SK-N-SH (cell line): ENCODE measurements around the gene TMEM50B. TPM values are rescaled to one million over a fixed set of nuclear protein-coding genes. Genes with fewer than 3 reads are reported as not detected.

Source experiments
- CTCF ChIA-PET: fragments of 300-600, 350-600 bp; formaldehyde crosslinking; extraction: SDS; loops from one replicate; lab custom pipeline; 2021; lab: Yijun Ruan, JAX
- POLR2A ChIA-PET: fragments of 350-600 bp; sonication (Branson Sonifier 250); formaldehyde crosslinking; extraction: SDS; loops from one replicate; lab custom pipeline; 2020; ENCODE audit warnings: antibody characterized with exemption, inconsistent platforms; lab: Yijun Ruan, JAX
- DNase-seq: peaks from one replicate; pipeline ENCODE4 v3.0.0; 2012
- H2AFZ ChIP-seq: fragments of 200-600 bp; sonication (generic); 2 replicates; pipeline ENCODE4 v1.8.1; 2016; ENCODE audit warnings: antibody characterized with exemption, mild to moderate bottlenecking, low read depth
- H3F3A ChIP-seq: fragments of 200-600 bp; sonication (generic); replicated peaks from 2 replicates; pipeline ENCODE3; 2016; ENCODE audit warnings: antibody characterized with exemption, mild to moderate bottlenecking; ENCODE audit not compliant: insufficient read depth
- H3K27ac ChIP-seq, 2 experiments: fragments of 200-500 bp in 1 of 2; fragments of 200-600 bp in 1 of 2; sonication (Bioruptor generic) in 1 of 2; sonication (generic), shearing (Covaris generic) in 1 of 2; 2 replicates each; pipeline versions ENCODE4 v1.5.1 to v1.6.1; 2014 to 2016; ENCODE audit warnings: low read depth in 2 of 2, inconsistent platforms in 1 of 2, low read length in 1 of 2, mild to moderate bottlenecking in 1 of 2, mixed read lengths in 1 of 2
- H3K27me3 ChIP-seq: fragments of 200-600 bp; sonication (generic), shearing (Covaris generic); 2 replicates; pipeline ENCODE4 v1.6.1; 2016; ENCODE audit warnings: mixed run types; ENCODE audit not compliant: insufficient read depth
- H3K36me3 ChIP-seq, 2 experiments: fragments of 200-500 bp in 1 of 2; fragments of 200-600 bp in 1 of 2; sonication (Bioruptor generic) in 1 of 2; sonication (generic) in 1 of 2; replicated peaks in 1 of 2; 2 replicates each; pipeline versions ENCODE3 to v1.5.1; 2014 to 2016; ENCODE audit warnings: low read length in 1 of 2, mild to moderate bottlenecking in 1 of 2; ENCODE audit not compliant: insufficient read depth in 2 of 2, control insufficient read depth in 1 of 2
- H3K4me1 ChIP-seq, 2 experiments: fragments of 200-500 bp in 1 of 2; fragments of 200-600 bp in 1 of 2; sonication (Bioruptor generic) in 1 of 2; sonication (generic), shearing (Covaris generic) in 1 of 2; 2 replicates each; pipeline versions ENCODE4 v1.5.1 to v1.6.1; 2014 to 2016; ENCODE audit warnings: low read depth in 1 of 2, low read length in 1 of 2, mixed run types in 1 of 2; ENCODE audit not compliant: insufficient read depth in 2 of 2, control insufficient read depth in 1 of 2
- H3K4me2 ChIP-seq: fragments of 200-600 bp; sonication (generic), shearing (Covaris generic); 2 replicates; pipeline ENCODE4 v1.6.1; 2017; ENCODE audit warnings: mixed run types
- H3K4me3 ChIP-seq, 2 experiments: fragments of 200-500 bp in 1 of 2; fragments of 200-600 bp in 1 of 2; sonication (Bioruptor generic) in 1 of 2; sonication (generic), shearing (Covaris generic) in 1 of 2; 2 replicates each; pipeline versions ENCODE4 v1.5.1 to v1.8.1; 2014 to 2016; ENCODE audit warnings: low read depth in 2 of 2, inconsistent platforms in 1 of 2, low read length in 1 of 2, mild to moderate bottlenecking in 1 of 2, mixed read lengths in 1 of 2, moderate library complexity in 1 of 2
- H3K79me2 ChIP-seq: fragments of 200-600 bp; sonication (generic); 2 replicates; pipeline ENCODE4 v1.8.1; 2017; ENCODE audit warnings: mild to moderate bottlenecking; ENCODE audit not compliant: insufficient read depth
- H3K9ac ChIP-seq: fragments of 200-600 bp; sonication (generic); 2 replicates; pipeline ENCODE4 v1.6.1; 2017; ENCODE audit warnings: mixed run types
- H3K9me2 ChIP-seq: fragments of 200-600 bp; sonication (generic); 2 replicates; pipeline ENCODE4 v1.6.1; 2017; ENCODE audit warnings: mixed run types
- H3K9me3 ChIP-seq: fragments of 200-600 bp; sonication (generic); 2 replicates; pipeline ENCODE4 v1.6.1; 2017; ENCODE audit warnings: mixed run types, mild to moderate bottlenecking, moderate library complexity
- H4K20me1 ChIP-seq: fragments of 200-600 bp; sonication (generic); 2 replicates; pipeline ENCODE4 v1.6.1; 2017; ENCODE audit warnings: mild to moderate bottlenecking, mixed run types; ENCODE audit not compliant: insufficient read depth
- CTCF ChIP-seq: fragments of 200-600 bp; sonication (generic); IDR thresholded peaks from 2 replicates; pipeline ENCODE4 v1.6.1; 2017; ENCODE audit warnings: antibody characterized with exemption, mild to moderate bottlenecking, moderate library complexity
- EZH2phosphoT487 ChIP-seq: fragments of 200-600 bp; sonication (generic); IDR thresholded peaks from 2 replicates; pipeline ENCODE4 v1.6.1; 2017; ENCODE audit warnings: low read depth, mixed run types, mild to moderate bottlenecking, antibody characterized with exemption, moderate library complexity, borderline replicate concordance
- FOXJ3 ChIP-seq: sonication (generic); formaldehyde crosslinking; IDR thresholded peaks from 2 replicates; pipeline ENCODE4 v1.5.1; 2020; ENCODE audit warnings: mild to moderate bottlenecking, missing genetic modification reagents
- MAX ChIP-seq: IDR thresholded peaks from 2 replicates; pipeline ENCODE4 v1.4.0; 2012; ENCODE audit warnings: low read depth
- MEF2A ChIP-seq: IDR thresholded peaks from 2 replicates; pipeline ENCODE4 v1.4.0; 2012; ENCODE audit warnings: low read depth, borderline replicate concordance
- NFIC ChIP-seq: IDR thresholded peaks from 2 replicates; pipeline ENCODE4 v1.4.0; 2012; ENCODE audit warnings: borderline replicate concordance
- NRF1 ChIP-seq: IDR thresholded peaks from 2 replicates; pipeline ENCODE4 v1.6.1; 2012; ENCODE audit warnings: low read depth, mild to moderate bottlenecking, low read length
- POLR2AphosphoS5 ChIP-seq: IDR thresholded peaks from 2 replicates; pipeline ENCODE4 v1.6.1; 2012; ENCODE audit warnings: low read depth, low read length
- RAD21 ChIP-seq: IDR thresholded peaks from 2 replicates; pipeline ENCODE4 v1.6.1; 2012; ENCODE audit warnings: mild to moderate bottlenecking, low read length
- REST ChIP-seq: IDR thresholded peaks from 2 replicates; pipeline ENCODE4 v1.6.1; 2012; ENCODE audit warnings: mild to moderate bottlenecking, low read depth, low read length, moderate library complexity
- SIN3A ChIP-seq: IDR thresholded peaks from 2 replicates; pipeline ENCODE4 v1.6.1; 2012; ENCODE audit warnings: low read depth, mild to moderate bottlenecking, low read length, moderate library complexity, borderline replicate concordance
- SMC3 ChIP-seq: IDR thresholded peaks from 2 replicates; pipeline ENCODE4 v1.6.1; 2012; ENCODE audit warnings: low read depth, low read length, improper control_type of control experiment
- TEAD4 ChIP-seq: IDR thresholded peaks from 2 replicates; pipeline ENCODE4 v1.4.0; 2012; ENCODE audit warnings: mild to moderate bottlenecking, borderline replicate concordance; ENCODE audit not compliant: insufficient read depth
- YY1 ChIP-seq: IDR thresholded peaks from 2 replicates; pipeline ENCODE4 v1.4.0; 2012; ENCODE audit warnings: low read depth, mild to moderate bottlenecking
- WGBS: methylation state at CpG from one replicate; pipeline ENCODE4 v1.1.6; 2017; ENCODE audit warnings: low lambda C conversion rate; 5-methylcytosine and 5-hydroxymethylcytosine counted together
- polyA plus RNA-seq, 3 experiments: library from polyadenylated mRNA; depleted of rRNA; stranded (reverse); fragments of >200 nt; gene quantifications; 2 replicates each; pipeline ENCODE4 v1.2.3, GENCODE V29; 2012
- TF ChIP-seq, protein P1 (sequence below): IDR thresholded peaks from 2 replicates; pipeline ENCODE4 v1.4.0; 2012; ENCODE audit warnings: low read depth, borderline replicate concordance
- TF ChIP-seq, protein P2 (sequence below): IDR thresholded peaks from 2 replicates; pipeline ENCODE4; 2012

TMEM50B gene
- polyA plus RNA-seq, 1 of the 3 experiments (the other 2 are of a cell fraction), result 27.3 TPM

DNA sequence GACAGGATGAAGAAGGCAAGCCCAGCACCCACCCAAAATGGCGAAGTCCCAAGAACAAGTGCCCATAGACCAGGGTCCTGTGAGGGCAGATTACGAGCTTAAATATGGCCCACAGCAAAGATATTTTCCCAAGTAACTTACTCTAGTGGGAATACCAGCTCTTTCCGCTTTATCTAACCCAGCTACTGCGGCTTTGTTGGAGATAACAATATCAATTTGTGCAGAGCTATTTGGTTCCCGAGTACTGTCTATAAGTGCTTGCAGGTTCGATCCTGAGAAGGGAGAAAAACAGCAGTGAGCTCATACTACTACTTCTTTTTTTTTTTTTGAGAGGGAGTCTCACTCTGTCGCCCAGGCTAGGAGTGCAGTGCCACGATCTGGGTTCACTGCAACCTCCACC is 26.1 kb upstream of the TMEM50B start:
- Histone ChIP-seq H3K4me2 (no peak overlapping the region), H3K4me3 (no peak overlapping the region), H3F3A (no peaks in the 10 kb centered on the region), H3K27ac (no peak overlapping the region), H3K4me1 (no peaks in the 10 kb centered on the region), H2AFZ (no peak overlapping the region), H3K79me2 (no peaks in the 10 kb centered on the region), H3K9me3 (no peaks in the 10 kb centered on the region), H3K27me3 (no peaks in the 10 kb centered on the region), H3K36me3 (peaks cover 43 to 54% of the 10 kb centered on the region in 2 experiments), H4K20me1 (no peaks in the 10 kb centered on the region), H3K9ac (no peak overlapping the region), H3K9me2 (no peaks in the 10 kb centered on the region)
- TF ChIP-seq FOXJ3 (CRISPR knock-in tag) (no peak), NRF1 (no peak), RAD21 (no peak), POLR2AphosphoS5 (no peak), TEAD4 (no peak), NFIC (no peak), CTCF (no peak)
- TF ChIP-seq, protein P1, sequence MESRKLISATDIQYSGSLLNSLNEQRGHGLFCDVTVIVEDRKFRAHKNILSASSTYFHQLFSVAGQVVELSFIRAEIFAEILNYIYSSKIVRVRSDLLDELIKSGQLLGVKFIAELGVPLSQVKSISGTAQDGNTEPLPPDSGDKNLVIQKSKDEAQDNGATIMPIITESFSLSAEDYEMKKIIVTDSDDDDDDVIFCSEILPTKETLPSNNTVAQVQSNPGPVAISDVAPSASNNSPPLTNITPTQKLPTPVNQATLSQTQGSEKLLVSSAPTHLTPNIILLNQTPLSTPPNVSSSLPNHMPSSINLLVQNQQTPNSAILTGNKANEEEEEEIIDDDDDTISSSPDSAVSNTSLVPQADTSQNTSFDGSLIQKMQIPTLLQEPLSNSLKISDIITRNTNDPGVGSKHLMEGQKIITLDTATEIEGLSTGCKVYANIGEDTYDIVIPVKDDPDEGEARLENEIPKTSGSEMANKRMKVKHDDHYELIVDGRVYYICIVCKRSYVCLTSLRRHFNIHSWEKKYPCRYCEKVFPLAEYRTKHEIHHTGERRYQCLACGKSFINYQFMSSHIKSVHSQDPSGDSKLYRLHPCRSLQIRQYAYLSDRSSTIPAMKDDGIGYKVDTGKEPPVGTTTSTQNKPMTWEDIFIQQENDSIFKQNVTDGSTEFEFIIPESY, result no peak
- TF ChIP-seq, protein P2, sequence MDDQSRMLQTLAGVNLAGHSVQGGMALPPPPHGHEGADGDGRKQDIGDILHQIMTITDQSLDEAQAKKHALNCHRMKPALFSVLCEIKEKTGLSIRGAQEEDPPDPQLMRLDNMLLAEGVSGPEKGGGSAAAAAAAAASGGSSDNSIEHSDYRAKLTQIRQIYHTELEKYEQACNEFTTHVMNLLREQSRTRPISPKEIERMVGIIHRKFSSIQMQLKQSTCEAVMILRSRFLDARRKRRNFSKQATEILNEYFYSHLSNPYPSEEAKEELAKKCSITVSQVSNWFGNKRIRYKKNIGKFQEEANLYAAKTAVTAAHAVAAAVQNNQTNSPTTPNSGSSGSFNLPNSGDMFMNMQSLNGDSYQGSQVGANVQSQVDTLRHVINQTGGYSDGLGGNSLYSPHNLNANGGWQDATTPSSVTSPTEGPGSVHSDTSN, result no peak
- CTCF ChIA-PET, result interaction anchor here (0.6 to 1.7 kb wide), 3 partner anchors 11 to 100 kb away, joined by 3 to 5 read pairs (median 3); partner anchors contain the start of gene GART
- POLR2A ChIA-PET, result no interaction called here
- WGBS, result 97% methylated on average over 8 of the region's 8 CpGs
- DNase-seq, result no peak

- Histone ChIP-seq H3K4me1 (no peaks in the 10 kb centered on the region), H3K9ac (no peak overlapping the region), H3K36me3 (no peaks in the 10 kb centered on the region), H3K4me3 (no peak overlapping the region), H3K27ac (no peak overlapping the region), H3F3A (no peaks in the 10 kb centered on the region), H3K9me2 (no peaks in the 10 kb centered on the region), H3K79me2 (no peaks in the 10 kb centered on the region), H2AFZ (no peak overlapping the region), H3K27me3 (no peaks in the 10 kb centered on the region), H4K20me1 (no peaks in the 10 kb centered on the region), H3K4me2 (no peak overlapping the region), H3K9me3 (no peaks in the 10 kb centered on the region)
- DNase-seq, result no peak
- ChIA-PET CTCF (no interaction called here), POLR2A (no interaction called here)
- WGBS, result 52% methylated on average over 7 of the region's 7 CpGs
- TF ChIP-seq RAD21, result no peak
- TF ChIP-seq SIN3A, result no peak
- TF ChIP-seq POLR2AphosphoS5, result no peak
- TF ChIP-seq EZH2phosphoT487, result no peak
- no peak for TF ChIP-seq MAX
- no peak for TF ChIP-seq SMC3
- TF ChIP-seq REST, result no peak
- TF ChIP-seq CTCF, result no peak
- no peak for TF ChIP-seq YY1
- TF ChIP-seq MEF2A, result no peak
Measured at GRCh38 chr21:33496345-33496744, 16.6 kb upstream of the TMEM50B start.
